Peyer's patch (tissue), 4 donors: ENCODE data around the gene ANKHD1. TPM values are rescaled to one million over a fixed set of nuclear protein-coding genes. Genes with fewer than 3 reads are reported as not detected.
A peak's percentile ranks its signal among the peaks of the same experiment; 100 is the strongest.

Experiments
- DNase-seq, 3 donors: peaks; one replicate each; pipeline ENCODE4 v3.0.0-alpha.2; 2017 to 2019
- H3K27ac ChIP-seq, 4 donors: fragments of 200-600 bp; sonication (generic); one replicate each; pipeline ENCODE4 v1.5.1; 2016 to 2019
- H3K27me3 ChIP-seq, 2 donors: fragments of 200-600 bp; sonication (generic); one replicate each; pipeline ENCODE4 v1.5.1; 2019
- H3K36me3 ChIP-seq, 3 donors: fragments of 200-600 bp; sonication (generic); one replicate each; pipeline ENCODE4 v1.5.1; 2016 to 2019
- H3K4me1 ChIP-seq, 4 donors: fragments of 200-600 bp; sonication (generic); one replicate each; pipeline ENCODE4 v1.5.1; 2016 to 2019
- H3K4me3 ChIP-seq, 4 donors: fragments of 200-600 bp; sonication (generic); 1 replicate in 3 of 4; 2 replicates in 1 of 4; pipeline ENCODE4 v1.5.1; 2016 to 2019; ENCODE audit warnings: mild to moderate bottlenecking in 1 of 4
- H3K9me3 ChIP-seq, 4 donors: fragments of 200-600 bp; sonication (generic); one replicate each; pipeline ENCODE4 v1.5.1; 2016 to 2019; ENCODE audit warnings: mild to moderate bottlenecking in 1 of 4
- CTCF ChIP-seq, 6 experiments: fragments of 450-650 bp in 4 of 6; fragments of 200-600 bp in 2 of 6; sonication (generic) in 1 of 6; IDR thresholded peaks; one replicate each; pipeline ENCODE4 v1.5.1; 2017 to 2019; ENCODE audit warnings: antibody characterized with exemption in 6 of 6, mild to moderate bottlenecking in 3 of 6, moderate library complexity in 1 of 6
- POLR2A ChIP-seq, 2 donors: fragments of 450-650 bp; IDR thresholded peaks; one replicate each; pipeline ENCODE4 v1.5.1; 2017; ENCODE audit warnings: antibody characterized with exemption in 2 of 2, mild to moderate bottlenecking in 2 of 2, moderate library complexity in 2 of 2
- total RNA-seq, 4 donors: library from RNA; depleted of rRNA; stranded (reverse); fragments of >200 nt; gene quantifications; one replicate each; pipeline ENCODE4 v1.1.0, GENCODE V29; 2016

The ANKHD1 gene
- total RNA-seq, 4 donors from 2014 or later = 141 to 236 (median 211) TPM

- DNase-seq = peak in 1 of 3 donors; percentile 49
Observed at GRCh38 chr5:140542972-140543371, 141.3 kb downstream of the ANKHD1 start.

GRCh38 chr5:140544986-140545385 lies 143.4 kb downstream of the ANKHD1 start:
- no peaks in the 10 kb centered on the region for H3K9me3 ChIP-seq
- H3K27me3 ChIP-seq = no peaks in the 10 kb centered on the region
- TF ChIP-seq POLR2A (IDR thresholded peaks at IDR 0.05) (no peak), CTCF (IDR thresholded peaks at IDR 0.05) (no peak)
- H3K4me1 ChIP-seq = peaks cover 0 to 38% (median 6%) of the 10 kb centered on the region in 4 donors
- DNase-seq = no peak
- H3K27ac ChIP-seq = peak overlapping the region in 1 of 4 donors; percentile 12
- H3K36me3 ChIP-seq = peaks cover 0 to 31% (median 0%) of the 10 kb centered on the region in 3 donors
- no peak overlapping the region for H3K4me3 ChIP-seq

More at GRCh38 chr5:140542972-140543371, 141.3 kb downstream of the ANKHD1 start:
- TF ChIP-seq CTCF (IDR thresholded peaks at IDR 0.05) (no peak), POLR2A (IDR thresholded peaks at IDR 0.05) (peak in 1 of 2 donors; percentile 10)
- Histone ChIP-seq H3K27me3 (no peaks in the 10 kb centered on the region), H3K9me3 (no peaks in the 10 kb centered on the region), H3K36me3 (peaks cover 0 to 45% (median 0%) of the 10 kb centered on the region in 3 donors), H3K4me1 (peaks cover 0 to 18% (median 0%) of the 10 kb centered on the region in 4 donors), H3K27ac (peak overlapping the region in 3 of 4 donors; percentile 30 to 81 (median 81)), H3K4me3 (no peak overlapping the region)

- DNase-seq = peak in 1 of 3 donors; percentile 29
- H3K36me3 ChIP-seq = peaks cover 0 to 31% (median 0%) of the 10 kb centered on the region in 3 donors
- peak overlapping the region in 2 of 4 donors; percentile 98 to 99 for H3K27ac ChIP-seq
- no peak for TF ChIP-seq CTCF (IDR thresholded peaks at IDR 0.05)
- no peaks in the 10 kb centered on the region for H3K27me3 ChIP-seq
- no peaks in the 10 kb centered on the region for H3K9me3 ChIP-seq
- H3K4me1 ChIP-seq = peaks cover 0 to 41% (median 6%) of the 10 kb centered on the region in 4 donors
- H3K4me3 ChIP-seq = no peak overlapping the region
Observed at GRCh38 chr5:140545606-140546005, 144.0 kb downstream of the ANKHD1 start.

GRCh38 chr5:140546851-140547507 lies 145.3 kb downstream of the ANKHD1 start:
- DNase-seq = peak in 2 of 3 donors; percentile 75
- H3K27me3 ChIP-seq = no peaks in the 10 kb centered on the region
- peaks cover 0 to 31% (median 0%) of the 10 kb centered on the region in 3 donors for H3K36me3 ChIP-seq
- H3K9me3 ChIP-seq = no peaks in the 10 kb centered on the region
- peak overlapping the region; percentile 46 to 65 (median 60) for H3K4me3 ChIP-seq
- H3K4me1 ChIP-seq = peaks cover 0 to 41% (median 6%) of the 10 kb centered on the region in 4 donors
- peak in 1 of 2 donors; percentile 3 for TF ChIP-seq POLR2A (IDR thresholded peaks at IDR 0.05)
- no peak for TF ChIP-seq CTCF (IDR thresholded peaks at IDR 0.05)
- H3K27ac ChIP-seq = peak overlapping the region; percentile 92 to 99 (median 97)

GRCh38 chr5:140547508-140548299 lies 146.1 kb downstream of the ANKHD1 start, which contains the start of gene EIF4EBP3:
EIF4EBP3 (plus strand) TSS chr5:140547662; CDS start chr5:140547738, 76 bp downstream.
- peaks cover 0 to 41% (median 6%) of the 10 kb centered on the region in 4 donors for H3K4me1 ChIP-seq
- peak within 1 kb of the TSS; percentile 46 to 65 (median 60) for H3K4me3 ChIP-seq
- DNase-seq = peak; percentile 89 to 99 (median 98)
- peak within 1 kb of the TSS; percentile 92 to 99 (median 97) for H3K27ac ChIP-seq
- H3K36me3 ChIP-seq = peaks cover 0 to 31% (median 0%) of the 10 kb centered on the region in 3 donors
- H3K9me3 ChIP-seq = no peaks in the 10 kb centered on the region
- peak; percentile 94 for TF ChIP-seq POLR2A (IDR thresholded peaks at IDR 0.05)
- peak; percentile 38 to 90 (median 70) for TF ChIP-seq CTCF (IDR thresholded peaks at IDR 0.05)
- H3K27me3 ChIP-seq = no peaks in the 10 kb centered on the region
